Measurements from ENCODE around the gene MFSD12.

Gene MFSD12

DNA sequence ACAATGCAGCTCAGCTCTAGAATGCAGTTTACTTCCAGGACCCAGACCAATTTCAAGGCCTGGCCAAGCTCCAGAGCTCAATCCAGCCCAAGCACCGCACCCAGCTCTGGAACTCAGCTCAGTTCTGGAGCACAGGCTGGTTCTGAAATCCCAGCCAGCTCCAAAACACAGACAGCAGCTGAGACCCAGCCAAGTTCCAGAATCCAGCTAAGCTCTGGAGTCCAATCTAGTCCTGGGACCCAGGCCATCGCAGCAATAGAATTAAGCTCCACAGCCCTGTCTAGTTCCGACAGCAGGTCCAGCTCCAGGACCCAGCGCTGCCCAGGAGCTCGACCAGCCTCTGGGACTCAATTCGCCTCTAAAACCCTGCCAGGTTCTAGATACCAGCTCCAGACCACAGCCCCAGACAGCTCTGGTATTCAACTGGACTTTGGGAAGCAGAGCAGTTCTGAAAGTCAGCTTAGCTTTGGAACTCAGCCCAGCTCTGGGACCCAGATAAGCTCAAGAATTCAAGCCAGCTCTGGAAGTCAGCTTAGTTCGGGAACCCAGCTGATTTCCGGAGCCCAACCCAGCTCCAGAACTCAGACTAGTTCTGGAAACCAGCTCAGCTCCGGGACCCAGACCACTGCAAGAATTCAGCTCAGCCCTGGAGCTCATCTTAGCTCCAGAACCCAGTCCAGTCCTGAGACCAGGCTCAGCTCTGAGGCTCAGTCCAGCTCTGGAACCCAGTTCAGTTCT, 34.7 kb upstream of the MFSD12 start:
- H3K9ac ChIP-seq (ENCODE audit: low read length): no peak overlapping the region

GRCh38 chr19:3590991-3591659, 33.7 kb upstream of the MFSD12 start:
- H3F3A ChIP-seq (ENCODE audit: insufficient read depth, low read length): no peaks in the 10 kb centered on the region
- no peaks in the 10 kb centered on the region for H3K4me1 ChIP-seq (ENCODE audit: low read length)
- H3K9me2 ChIP-seq (replicated peaks; ENCODE audit: insufficient read depth, low read length): no peaks in the 10 kb centered on the region
- H3K4me3 ChIP-seq (ENCODE audit: low read length): no peak overlapping the region
- no peaks in the 10 kb centered on the region for H3K36me3 ChIP-seq (replicated peaks; ENCODE audit: insufficient read depth, low read length)
- no peak for TF ChIP-seq EZH2 (optimal IDR thresholded peaks at IDR 0.05; ENCODE audit: low read depth, low read length)
- no peak for TF ChIP-seq EZH2phosphoT487 (IDR thresholded peaks at IDR 0.05; ENCODE audit: low read length)
- no peak for TF ChIP-seq CTCF (IDR thresholded peaks at IDR 0.05; ENCODE audit: low read length)
- no peaks in the 10 kb centered on the region for H4K20me1 ChIP-seq (ENCODE audit: insufficient read depth, low read length)
- H3K4me2 ChIP-seq (ENCODE audit: low read depth, low read length): no peak overlapping the region
- no peak for DNase-seq
- no peak overlapping the region for H3K9ac ChIP-seq (ENCODE audit: low read length)
- no peaks in the 10 kb centered on the region for H3K9me3 ChIP-seq (replicated peaks; ENCODE audit: insufficient read depth, low read length)
- H3K27me3 ChIP-seq (replicated peaks; ENCODE audit: insufficient read depth, low read length): peaks cover 90% of the 10 kb centered on the region
- no peak overlapping the region for H3K27ac ChIP-seq (ENCODE audit: low read length)
- H2AFZ ChIP-seq (ENCODE audit: low read length): no peak overlapping the region
- no peaks in the 10 kb centered on the region for H3K79me2 ChIP-seq (ENCODE audit: low read length)

More for the DNA sequence above, 34.7 kb upstream of the MFSD12 start:
- H3K4me1 ChIP-seq (ENCODE audit: low read length): no peaks in the 10 kb centered on the region
- H4K20me1 ChIP-seq (ENCODE audit: insufficient read depth, low read length): no peaks in the 10 kb centered on the region
- no peaks in the 10 kb centered on the region for H3K79me2 ChIP-seq (ENCODE audit: low read length)
- no peak overlapping the region for H3K27ac ChIP-seq (ENCODE audit: low read length)
- H3K9me3 ChIP-seq (replicated peaks; ENCODE audit: insufficient read depth, low read length): no peaks in the 10 kb centered on the region
- TF ChIP-seq EZH2 (optimal IDR thresholded peaks at IDR 0.05; ENCODE audit: low read depth, low read length): no peak
- TF ChIP-seq EZH2phosphoT487 (IDR thresholded peaks at IDR 0.05; ENCODE audit: low read length): no peak
- no peak for TF ChIP-seq CTCF (IDR thresholded peaks at IDR 0.05; ENCODE audit: low read length)
- no peaks in the 10 kb centered on the region for H3F3A ChIP-seq (ENCODE audit: insufficient read depth, low read length)
- H3K4me3 ChIP-seq (ENCODE audit: low read length): no peak overlapping the region
- DNase-seq: no peak
- no peaks in the 10 kb centered on the region for H3K36me3 ChIP-seq (replicated peaks; ENCODE audit: insufficient read depth, low read length)
- no peak overlapping the region for H3K4me2 ChIP-seq (ENCODE audit: low read depth, low read length)
- peaks cover 86% of the 10 kb centered on the region for H3K27me3 ChIP-seq (replicated peaks; ENCODE audit: insufficient read depth, low read length)
- no peak overlapping the region for H2AFZ ChIP-seq (ENCODE audit: low read length)
- H3K9me2 ChIP-seq (replicated peaks; ENCODE audit: insufficient read depth, low read length): no peaks in the 10 kb centered on the region

- H3K4me3 ChIP-seq (ENCODE audit: low read length): no peak overlapping the region
- no peaks in the 10 kb centered on the region for H4K20me1 ChIP-seq (ENCODE audit: insufficient read depth, low read length)
- H3F3A ChIP-seq (ENCODE audit: insufficient read depth, low read length): no peaks in the 10 kb centered on the region
- H3K27me3 ChIP-seq (replicated peaks; ENCODE audit: insufficient read depth, low read length): peaks cover 90% of the 10 kb centered on the region
- H3K4me1 ChIP-seq (ENCODE audit: low read length): no peaks in the 10 kb centered on the region
- H3K4me2 ChIP-seq (ENCODE audit: low read depth, low read length): no peak overlapping the region
- H3K79me2 ChIP-seq (ENCODE audit: low read length): no peaks in the 10 kb centered on the region
- H3K36me3 ChIP-seq (replicated peaks; ENCODE audit: insufficient read depth, low read length): no peaks in the 10 kb centered on the region
- H3K9ac ChIP-seq (ENCODE audit: low read length): no peak overlapping the region
- H3K9me3 ChIP-seq (replicated peaks; ENCODE audit: insufficient read depth, low read length): no peaks in the 10 kb centered on the region
- H3K9me2 ChIP-seq (replicated peaks; ENCODE audit: insufficient read depth, low read length): no peaks in the 10 kb centered on the region
- TF ChIP-seq EZH2phosphoT487 (IDR thresholded peaks at IDR 0.05; ENCODE audit: low read length) (no peak), EZH2 (optimal IDR thresholded peaks at IDR 0.05; ENCODE audit: low read depth, low read length) (no peak), CTCF (IDR thresholded peaks at IDR 0.05; ENCODE audit: low read length) (no peak)
- no peak overlapping the region for H3K27ac ChIP-seq (ENCODE audit: low read length)
- no peak overlapping the region for H2AFZ ChIP-seq (ENCODE audit: low read length)
- no peak for DNase-seq
These were observed 32.6 kb upstream of the MFSD12 start for GRCh38 chr19:3589949-3590348.

All from MM.1S (cell line).